Endothelial cell of umbilical vein (primary cell): ENCODE measurements around the gene RAMP3. TPM values are rescaled to one million over a fixed set of nuclear protein-coding genes. Genes with fewer than 3 reads are reported as not detected.

Source experiments
- BruUV-seq: library from RNA; stranded (reverse); fragments of 400-500 nt; replicated peaks from 2 replicates; lab custom pipeline; 2021; lab: Mats Ljungman, UMichigan
- CTCF ChIA-PET: fragments of 300-600, 350-600 bp; sonication (Branson Sonifier 250); formaldehyde crosslinking; loops from one replicate; lab custom pipeline; 2021; ENCODE audit warnings: antibody characterized with exemption, inconsistent platforms; lab: Charles Lee
- POLR2A ChIA-PET: fragments of 300-600, 350-600 bp; sonication (Branson Sonifier 250); formaldehyde crosslinking; loops from one replicate; lab custom pipeline; 2021; ENCODE audit warnings: antibody characterized with exemption, inconsistent platforms; lab: Charles Lee
- DNase-seq: peaks from one replicate; pipeline ENCODE4 v3.0.0-alpha.2; 2011; ENCODE audit warnings: low read depth, low spot score
- FAIRE-seq: peaks from 2 replicates; lab custom pipeline; 2011; peaks lifted over from hg19 to GRCh38; lab: Jason Lieb, UNC
- H2AFZ ChIP-seq: 2 replicates; pipeline ENCODE4 v1.6.0; 2012; ENCODE audit warnings: low read depth, low read length, control low read depth, inconsistent platforms
- H3K27ac ChIP-seq: 2 replicates; pipeline ENCODE4 v1.5.1; 2011; ENCODE audit warnings: low read depth, mild to moderate bottlenecking, control low read depth, low read length, moderate library complexity; ENCODE audit not compliant: insufficient read depth
- H3K27me3 ChIP-seq, 2 experiments: 2 replicates each; pipeline versions ENCODE4 v1.6.0 to v1.6.1; 2011; ENCODE audit warnings: low read length in 2 of 2, mixed read lengths in 1 of 2; ENCODE audit not compliant: control insufficient read depth in 2 of 2, insufficient read depth in 2 of 2
- H3K36me3 ChIP-seq, 2 experiments: 2 replicates in 1 of 2; 3 replicates in 1 of 2; pipeline ENCODE4 v1.5.1; 2011; ENCODE audit warnings: low read length in 2 of 2, mild to moderate bottlenecking in 1 of 2, moderate library complexity in 1 of 2; ENCODE audit not compliant: control insufficient read depth in 2 of 2, insufficient read depth in 2 of 2; ENCODE audit errors: extremely low read depth in 1 of 2
- H3K4me1 ChIP-seq: 3 replicates; pipeline ENCODE4 v1.5.1; 2011; ENCODE audit warnings: mild to moderate bottlenecking, low read length; ENCODE audit not compliant: control insufficient read depth, insufficient read depth; ENCODE audit errors: extremely low read depth
- H3K4me2 ChIP-seq: 2 replicates; pipeline ENCODE4 v1.6.1; 2011; ENCODE audit warnings: low read length, control low read depth, mixed read lengths; ENCODE audit not compliant: insufficient read depth
- H3K4me3 ChIP-seq, 3 experiments: fragments of 200-600 bp in 1 of 3; sonication (generic), shearing (Covaris generic) in 1 of 3; replicated peaks in 1 of 3; 2 replicates each; pipeline ENCODE4 v1.5.1; 2011 to 2016; ENCODE audit warnings: control low read depth in 3 of 3, low read length in 3 of 3, mild to moderate bottlenecking in 2 of 3, inconsistent platforms in 1 of 3, low read depth in 1 of 3, moderate library complexity in 1 of 3; ENCODE audit not compliant: insufficient read depth in 1 of 3
- H3K79me2 ChIP-seq: 2 replicates; pipeline ENCODE4 v1.6.0; 2012; ENCODE audit warnings: low read length, inconsistent platforms; ENCODE audit not compliant: control insufficient read depth, insufficient read depth
- H3K9ac ChIP-seq: replicated peaks from 2 replicates; pipeline ENCODE3; 2011; ENCODE audit warnings: low read length, control low read depth; ENCODE audit not compliant: insufficient read depth; ENCODE audit errors: extremely low read depth
- H3K9me1 ChIP-seq: replicated peaks from 3 replicates; pipeline ENCODE4 v1.6.0; 2011; ENCODE audit warnings: mild to moderate bottlenecking, low read length; ENCODE audit not compliant: control insufficient read depth, insufficient read depth; ENCODE audit errors: extremely low read depth
- H3K9me3 ChIP-seq: replicated peaks from 2 replicates; pipeline ENCODE4 v1.5.1; 2012; ENCODE audit warnings: low read length, inconsistent platforms; ENCODE audit not compliant: control insufficient read depth, insufficient read depth
- H4K20me1 ChIP-seq: replicated peaks from 2 replicates; pipeline ENCODE3; 2011; ENCODE audit warnings: mild to moderate bottlenecking, low read length; ENCODE audit not compliant: control insufficient read depth, insufficient read depth; ENCODE audit errors: extremely low read depth
- CTCF ChIP-seq, 2 donors: IDR thresholded peaks; 1 replicate in 1 of 2; 2 replicates in 1 of 2; pipeline ENCODE4 v1.5.1; 2011; ENCODE audit warnings: low read length in 2 of 2, mild to moderate bottlenecking in 2 of 2, moderate library complexity in 2 of 2, control low read depth in 1 of 2, inconsistent platforms in 1 of 2, low read depth in 1 of 2; ENCODE audit not compliant: insufficient read depth in 1 of 2; ENCODE audit errors: extremely low read depth in 1 of 2
- EZH2 ChIP-seq: IDR thresholded peaks from 2 replicates; pipeline ENCODE4 v1.6.1; 2012; ENCODE audit warnings: borderline replicate concordance, low read depth, mild to moderate bottlenecking, moderate library complexity, low read length, inconsistent platforms; ENCODE audit not compliant: severe bottlenecking
- FOS ChIP-seq: IDR thresholded peaks from 2 replicates; pipeline ENCODE4 v1.6.1; 2011; ENCODE audit warnings: mild to moderate bottlenecking, low read length, moderate library complexity, borderline replicate concordance; ENCODE audit not compliant: insufficient read depth
- GATA2 ChIP-seq: IDR thresholded peaks from 2 replicates; pipeline ENCODE4 v1.7.0; 2011; ENCODE audit warnings: low read depth, mild to moderate bottlenecking, moderate library complexity, mixed read lengths, low read length; ENCODE audit not compliant: insufficient read length, insufficient read depth
- JUN ChIP-seq: IDR thresholded peaks from 2 replicates; pipeline ENCODE4 v1.6.1; 2011; ENCODE audit warnings: borderline replicate concordance, low read depth; ENCODE audit not compliant: insufficient read length, insufficient read depth
- MAX ChIP-seq: IDR thresholded peaks from 2 replicates; pipeline ENCODE4 v1.6.1; 2011; ENCODE audit not compliant: insufficient read depth, insufficient read length
- MYC ChIP-seq: IDR thresholded peaks from one replicate; pipeline ENCODE4 v1.6.1; 2011; ENCODE audit warnings: mild to moderate bottlenecking, low read depth, low read length
- POLR2A ChIP-seq: IDR thresholded peaks from 2 replicates; pipeline ENCODE4 v1.6.1; 2012; ENCODE audit warnings: low read depth, mild to moderate bottlenecking, control low read depth, low read length
- POLR2AphosphoS5 ChIP-seq: IDR thresholded peaks from 2 replicates; pipeline ENCODE4 v1.6.1; 2012; ENCODE audit warnings: low read depth, mild to moderate bottlenecking, control low read depth, low read length, moderate library complexity; ENCODE audit not compliant: insufficient read depth
- dilution Hi-C: fragments of 300-500 bp; cut with MboI; formaldehyde crosslinking; loops from one replicate; pipeline ENCODE4 v1.15.0; 2019; ENCODE audit warnings: low sequenced_read_pairs; ENCODE audit not compliant: extremely low pct_ligation_motif_present
- intact Hi-C: fragments of 100-400 bp; cut with micrococcal nuclease; formaldehyde crosslinking; loops from one replicate; pipeline ENCODE4 v1.10.0; 2022
- polyA plus RNA-seq, 4 experiments: library from polyadenylated mRNA; depleted of rRNA in 3 of 4; stranded (reverse) in 3 of 4; unstranded in 1 of 4; fragments of >200 nt; gene quantifications; 2 replicates each; pipeline versions ENCODE4 v1.2.1 to v1.2.3, GENCODE V29; 2011 to 2012; ENCODE audit warnings: missing spikeins in 1 of 4
- total RNA-seq: library from RNA; stranded (reverse); gene quantifications from 2 replicates; pipeline ENCODE4 v1.2.3, GENCODE V29; 2021

The RAMP3 gene
- total and polyA plus RNA-seq, 2 donors (not counting 3 experiments of a cell fraction or from before 2014, with no cell fraction given), result not detected

- CTCF ChIA-PET, result no interaction called here
- Histone ChIP-seq H3K4me1 (no peaks in the 10 kb centered on the region), H3K4me3 (no peak overlapping the region), H3K27me3 (no peaks in the 10 kb centered on the region), H3K79me2 (no peaks in the 10 kb centered on the region), H4K20me1 (no peaks in the 10 kb centered on the region), H3K9me3 (no peaks in the 10 kb centered on the region), H3K9me1 (no peaks in the 10 kb centered on the region), H3K4me2 (no peak overlapping the region), H2AFZ (no peak overlapping the region), H3K27ac (no peak overlapping the region), H3K9ac (no peak overlapping the region), H3K36me3 (no peaks in the 10 kb centered on the region)
- dilution Hi-C loops, result no loop called here
- POLR2A ChIA-PET, result no interaction called here
- no peak for FAIRE-seq
- DNase-seq, result no peak
- TF ChIP-seq JUN, result no peak
- no peak for TF ChIP-seq POLR2AphosphoS5
- TF ChIP-seq POLR2A, result no peak
- TF ChIP-seq GATA2, result no peak
- TF ChIP-seq MYC, result no peak
- intact Hi-C loops, result no loop called here
- BruUV-seq, result no TSS peak
These were observed 67.8 kb downstream of the RAMP3 start for GRCh38 chr7:45225311-45225947.

GRCh38 chr7:45225948-45226335, 68.4 kb downstream of the RAMP3 start:
- dilution Hi-C loops (no loop called here), intact Hi-C loops (no loop called here)
- BruUV-seq, result no TSS peak
- Histone ChIP-seq H2AFZ (no peak overlapping the region), H3K79me2 (no peaks in the 10 kb centered on the region), H3K27me3 (no peaks in the 10 kb centered on the region), H3K4me2 (no peak overlapping the region), H3K9me1 (no peaks in the 10 kb centered on the region), H3K36me3 (no peaks in the 10 kb centered on the region), H4K20me1 (no peaks in the 10 kb centered on the region), H3K9ac (no peak overlapping the region), H3K27ac (no peak overlapping the region), H3K4me1 (no peaks in the 10 kb centered on the region), H3K4me3 (no peak overlapping the region), H3K9me3 (no peaks in the 10 kb centered on the region)
- ChIA-PET POLR2A (no interaction called here), CTCF (no interaction called here)
- FAIRE-seq (no peak), DNase-seq (no peak)
- no peak for TF ChIP-seq MYC
- TF ChIP-seq GATA2, result no peak
- no peak for TF ChIP-seq JUN
- no peak for TF ChIP-seq CTCF (IDR thresholded peaks at IDR 0.05; ENCODE audit: extremely low read depth in 1 of 2, insufficient read depth in 1 of 2, low read depth in 1 of 2, low read length in 2 of 2)
- TF ChIP-seq FOS, result no peak
- no peak for TF ChIP-seq MAX
- no peak for TF ChIP-seq POLR2AphosphoS5
- no peak for TF ChIP-seq EZH2
- TF ChIP-seq POLR2A, result no peak
